Measurements from ENCODE around the gene PDE4D.

DNA sequence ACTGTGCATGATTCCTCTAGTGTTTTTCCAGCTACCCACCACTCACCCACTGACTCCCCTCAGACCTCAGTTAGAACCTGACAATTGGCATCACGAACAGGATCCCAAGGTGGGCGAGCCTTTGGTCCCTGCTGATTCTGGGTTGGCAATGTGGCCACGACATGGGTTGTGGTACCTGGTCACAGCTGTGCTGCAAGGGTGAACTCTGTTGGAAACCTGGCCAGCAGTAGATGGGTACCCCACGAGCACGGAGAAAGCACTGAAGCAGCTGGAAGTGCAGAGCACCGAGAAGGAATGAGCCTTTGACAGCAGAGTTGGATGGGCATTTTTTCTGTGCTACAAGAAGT lies 180.1 kb downstream of the PDE4D start:
- TF ChIP-seq POLR2A (IDR thresholded peaks at IDR 0.05) (no peak), CTCF (IDR thresholded peaks at IDR 0.05) (no peak)
